Astrocyte (in vitro differentiated cells and primary cell): ENCODE data around the gene CDKN1A. TPM values are rescaled to one million over a fixed set of nuclear protein-coding genes. Genes with fewer than 3 reads are reported as not detected.

ENCODE experiments used
- DNase-seq: peaks from one replicate; pipeline ENCODE4 v3.0.0-alpha.2; 2010; ENCODE audit warnings: low read depth
- FAIRE-seq: peaks from 2 replicates; lab custom pipeline; 2011; peaks lifted over from hg19 to GRCh38; lab: Jason Lieb, UNC
- H2AFZ ChIP-seq: 2 replicates; pipeline ENCODE4 v1.6.0; 2012; ENCODE audit warnings: low read depth, low read length, inconsistent platforms
- H3K27ac ChIP-seq: 2 replicates; pipeline ENCODE4 v1.5.1; 2011; ENCODE audit warnings: low read depth, low read length, inconsistent platforms
- H3K27me3 ChIP-seq: 2 replicates; pipeline ENCODE4 v1.6.0; 2011; ENCODE audit warnings: low read length, inconsistent platforms; ENCODE audit not compliant: insufficient read depth
- H3K36me3 ChIP-seq: 2 replicates; pipeline ENCODE4 v1.5.1; 2011; ENCODE audit warnings: low read length, inconsistent platforms; ENCODE audit not compliant: insufficient read depth
- H3K4me1 ChIP-seq: 2 replicates; pipeline ENCODE4 v1.5.1; 2011; ENCODE audit warnings: low read length, inconsistent platforms; ENCODE audit not compliant: insufficient read depth
- H3K4me2 ChIP-seq: 2 replicates; pipeline ENCODE4 v1.6.0; 2012; ENCODE audit warnings: low read length, inconsistent platforms
- H3K4me3 ChIP-seq: 2 replicates; pipeline ENCODE4 v1.5.1; 2011; ENCODE audit warnings: low read depth, mild to moderate bottlenecking, low read length, inconsistent platforms; ENCODE audit not compliant: insufficient read depth
- H3K79me2 ChIP-seq: 2 replicates; pipeline ENCODE4 v1.6.0; 2012; ENCODE audit warnings: mild to moderate bottlenecking, low read length, inconsistent platforms; ENCODE audit not compliant: insufficient read depth
- H3K9ac ChIP-seq: 2 replicates; pipeline ENCODE4 v1.6.0; 2012; ENCODE audit warnings: mild to moderate bottlenecking, low read length, inconsistent platforms
- H3K9me3 ChIP-seq: 2 replicates; pipeline ENCODE4 v1.5.1; 2012; ENCODE audit warnings: low read depth, mild to moderate bottlenecking, low read length, inconsistent platforms; ENCODE audit not compliant: insufficient read depth
- H4K20me1 ChIP-seq: 2 replicates; pipeline ENCODE4 v1.6.0; 2012; ENCODE audit warnings: low read length, inconsistent platforms; ENCODE audit not compliant: insufficient read depth
- H3K27ac Mint-ChIP-seq: one replicate; pipeline ENCODE4 v1.8.0; 2021; ENCODE audit warnings: mild to moderate bottlenecking, mixed read lengths; ENCODE audit not compliant: unreplicated experiment
- H3K27me3 Mint-ChIP-seq: one replicate; pipeline ENCODE4 v1.8.0; 2021; ENCODE audit warnings: low read depth, mixed read lengths; ENCODE audit not compliant: unreplicated experiment
- H3K36me3 Mint-ChIP-seq: one replicate; pipeline ENCODE4 v1.8.0; 2021; ENCODE audit warnings: low read depth, mixed read lengths; ENCODE audit not compliant: unreplicated experiment
- H3K4me1 Mint-ChIP-seq: one replicate; pipeline ENCODE4 v1.8.0; 2021; ENCODE audit warnings: low read depth, mixed read lengths; ENCODE audit not compliant: unreplicated experiment
- H3K4me3 Mint-ChIP-seq: one replicate; pipeline ENCODE4 v1.8.0; 2021; ENCODE audit warnings: mild to moderate bottlenecking, moderate library complexity, mixed read lengths; ENCODE audit not compliant: unreplicated experiment
- H3K9me3 Mint-ChIP-seq: one replicate; pipeline ENCODE4 v1.8.0; 2021; ENCODE audit warnings: mild to moderate bottlenecking, mixed read lengths; ENCODE audit not compliant: unreplicated experiment
- EZH2 ChIP-seq: IDR thresholded peaks from 2 replicates; pipeline ENCODE4 v1.6.1; 2012; ENCODE audit warnings: mild to moderate bottlenecking, low read length, inconsistent platforms; ENCODE audit not compliant: insufficient read depth
- total RNA-seq: library from RNA; stranded (reverse); gene quantifications from 2 replicates; pipeline ENCODE4 v1.2.1, GENCODE V29; 2021
- TF ChIP-seq, protein P1 (sequence below): IDR thresholded peaks from 2 replicates; pipeline ENCODE4 v1.5.1; 2011; ENCODE audit warnings: low read depth, mild to moderate bottlenecking, inconsistent platforms, low read length, moderate library complexity; ENCODE audit not compliant: insufficient read depth

CDKN1A gene
- total RNA-seq, 1 donor from 2014 or later = 1,014 TPM

DNA sequence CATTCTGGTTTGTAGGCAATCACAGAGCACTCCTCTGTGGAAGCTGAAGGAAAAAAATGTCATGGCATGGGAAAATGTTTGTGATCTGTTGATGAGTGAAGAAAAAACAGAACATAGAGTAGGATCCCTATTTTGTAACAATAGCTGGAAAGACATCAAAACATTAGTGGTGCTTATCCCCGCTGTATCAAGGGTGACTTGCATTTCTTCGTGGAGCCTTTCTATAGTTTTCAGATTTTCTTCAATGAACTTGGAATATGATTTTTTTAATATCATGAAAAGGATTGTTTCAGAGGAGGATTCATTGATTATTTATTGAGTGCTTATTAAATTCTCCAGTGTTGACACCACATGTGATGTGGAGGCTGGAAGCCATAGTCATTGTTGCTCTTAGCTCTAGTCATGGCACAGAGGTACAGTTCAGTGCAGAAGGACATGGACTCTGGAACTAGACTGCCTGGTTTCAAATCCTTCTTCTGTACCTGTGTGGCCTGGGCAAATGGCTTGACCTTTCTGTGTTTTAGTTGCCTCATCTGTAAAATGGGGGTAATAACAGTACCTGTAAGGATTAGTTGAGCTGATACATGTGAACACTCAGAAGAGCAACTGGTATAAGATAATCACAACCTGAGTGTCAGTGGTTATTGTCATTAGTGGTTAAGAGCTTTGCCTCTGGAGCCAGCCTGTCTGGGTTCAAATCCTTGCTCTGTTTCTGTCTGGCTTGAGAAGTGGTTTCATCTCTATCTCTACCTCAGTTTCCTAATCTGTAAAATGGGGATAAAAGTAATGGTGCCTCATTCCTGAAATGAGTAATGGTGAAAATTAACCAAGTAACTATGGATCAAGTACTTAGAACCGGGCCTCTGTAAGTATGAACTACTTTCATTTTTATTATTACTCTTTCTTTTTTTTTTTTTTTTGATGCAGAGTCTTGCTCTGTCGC lies 14.7 kb upstream of the CDKN1A start:
- Histone ChIP-seq H3K4me1 (peaks cover 18% of the 10 kb centered on the region), H3K9ac (no peak overlapping the region), H3K9me3 (no peaks in the 10 kb centered on the region), H3K36me3 (no peaks in the 10 kb centered on the region), H3K79me2 (no peaks in the 10 kb centered on the region), H3K27ac (no peak overlapping the region), H4K20me1 (no peaks in the 10 kb centered on the region), H3K27me3 (peaks cover 4% of the 10 kb centered on the region), H2AFZ (no peak overlapping the region), H3K4me2 (no peak overlapping the region), H3K4me3 (no peak overlapping the region)
- Mint-ChIP-seq H3K4me1 (peaks cover 20% of the 10 kb centered on the region), H3K9me3 (no peaks in the 10 kb centered on the region), H3K4me3 (no peak overlapping the region), H3K27me3 (peaks cover 12% of the 10 kb centered on the region), H3K36me3 (no peaks in the 10 kb centered on the region), H3K27ac (no peak overlapping the region)
- TF ChIP-seq EZH2 = no peak
- TF ChIP-seq, protein P1, sequence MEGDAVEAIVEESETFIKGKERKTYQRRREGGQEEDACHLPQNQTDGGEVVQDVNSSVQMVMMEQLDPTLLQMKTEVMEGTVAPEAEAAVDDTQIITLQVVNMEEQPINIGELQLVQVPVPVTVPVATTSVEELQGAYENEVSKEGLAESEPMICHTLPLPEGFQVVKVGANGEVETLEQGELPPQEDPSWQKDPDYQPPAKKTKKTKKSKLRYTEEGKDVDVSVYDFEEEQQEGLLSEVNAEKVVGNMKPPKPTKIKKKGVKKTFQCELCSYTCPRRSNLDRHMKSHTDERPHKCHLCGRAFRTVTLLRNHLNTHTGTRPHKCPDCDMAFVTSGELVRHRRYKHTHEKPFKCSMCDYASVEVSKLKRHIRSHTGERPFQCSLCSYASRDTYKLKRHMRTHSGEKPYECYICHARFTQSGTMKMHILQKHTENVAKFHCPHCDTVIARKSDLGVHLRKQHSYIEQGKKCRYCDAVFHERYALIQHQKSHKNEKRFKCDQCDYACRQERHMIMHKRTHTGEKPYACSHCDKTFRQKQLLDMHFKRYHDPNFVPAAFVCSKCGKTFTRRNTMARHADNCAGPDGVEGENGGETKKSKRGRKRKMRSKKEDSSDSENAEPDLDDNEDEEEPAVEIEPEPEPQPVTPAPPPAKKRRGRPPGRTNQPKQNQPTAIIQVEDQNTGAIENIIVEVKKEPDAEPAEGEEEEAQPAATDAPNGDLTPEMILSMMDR = no peak
- FAIRE-seq (no peak), DNase-seq (no peak)

DNA sequence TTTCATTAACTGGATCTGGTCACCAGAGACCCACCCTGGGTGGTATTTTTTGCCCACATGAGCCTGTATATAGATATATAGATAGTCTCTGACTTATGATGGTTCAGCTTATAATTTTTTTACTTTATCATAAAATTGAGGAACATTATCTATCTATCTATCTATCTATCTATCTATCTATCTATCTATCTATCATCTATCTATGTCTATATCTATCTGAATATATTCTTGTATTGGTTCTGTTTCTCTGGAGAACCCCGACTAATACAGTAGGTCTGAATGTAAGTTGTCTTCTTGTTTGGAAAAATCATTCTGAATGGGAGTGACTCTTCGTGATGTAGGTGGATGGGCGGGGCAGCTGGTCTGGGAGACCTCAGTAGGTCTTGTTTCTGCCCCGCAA lies 13.3 kb upstream of the CDKN1A start:
- Histone ChIP-seq H3K36me3 (no peaks in the 10 kb centered on the region), H3K79me2 (no peaks in the 10 kb centered on the region), H3K9ac (no peak overlapping the region), H3K27me3 (peaks cover 4% of the 10 kb centered on the region), H3K9me3 (no peaks in the 10 kb centered on the region), H3K4me2 (no peak overlapping the region), H4K20me1 (no peaks in the 10 kb centered on the region), H2AFZ (no peak overlapping the region), H3K4me1 (peaks cover 18% of the 10 kb centered on the region), H3K27ac (no peak overlapping the region), H3K4me3 (no peak overlapping the region)
- Mint-ChIP-seq H3K4me1 (peaks cover 25% of the 10 kb centered on the region), H3K27me3 (peaks cover 9% of the 10 kb centered on the region), H3K4me3 (no peak overlapping the region), H3K27ac (peak overlapping the region; percentile 45), H3K9me3 (no peaks in the 10 kb centered on the region), H3K36me3 (no peaks in the 10 kb centered on the region)
- no peak for TF ChIP-seq EZH2
- TF ChIP-seq, protein P1 = no peak
- no peak for DNase-seq
- FAIRE-seq = no peak

DNA sequence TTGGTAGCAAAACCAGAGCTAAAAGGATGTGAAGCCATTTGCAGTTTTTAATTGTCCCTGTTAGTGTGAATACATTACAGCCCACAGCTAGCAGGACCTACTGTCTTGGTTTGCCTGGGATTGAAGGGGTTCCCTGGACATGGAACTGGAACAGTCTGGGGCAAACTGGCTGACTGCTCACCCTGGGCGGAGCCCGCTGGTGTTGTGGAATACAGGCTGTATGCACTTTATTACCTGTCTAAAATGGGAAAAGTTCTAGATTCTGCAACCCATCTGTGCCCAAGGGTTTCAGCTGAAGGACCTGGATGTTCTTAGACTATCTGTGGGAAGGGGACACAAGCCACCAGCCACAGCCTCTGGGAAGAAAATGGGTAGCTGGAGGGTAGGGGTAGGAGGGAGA lies 12.2 kb upstream of the CDKN1A start:
- peak overlapping the region; percentile 99 for H3K27ac Mint-ChIP-seq
- Histone ChIP-seq H3K9me3 (no peaks in the 10 kb centered on the region), H3K27ac (peak overlapping the region; percentile 76), H3K4me2 (peak overlapping the region; percentile 49), H3K79me2 (no peaks in the 10 kb centered on the region), H2AFZ (no peak overlapping the region), H3K36me3 (no peaks in the 10 kb centered on the region), H4K20me1 (no peaks in the 10 kb centered on the region), H3K4me1 (peaks cover 18% of the 10 kb centered on the region), H3K9ac (peak overlapping the region; percentile 20), H3K4me3 (no peak overlapping the region), H3K27me3 (peaks cover under 1% of the 10 kb centered on the region)
- FAIRE-seq (no peak), DNase-seq (no peak)
- TF ChIP-seq, protein P1 = no peak
- no peak for TF ChIP-seq EZH2
- H3K4me1 Mint-ChIP-seq = peaks cover 25% of the 10 kb centered on the region
- H3K4me3 Mint-ChIP-seq = no peak overlapping the region
- no peaks in the 10 kb centered on the region for H3K9me3 Mint-ChIP-seq
- peaks cover 9% of the 10 kb centered on the region for H3K27me3 Mint-ChIP-seq
- H3K36me3 Mint-ChIP-seq = no peaks in the 10 kb centered on the region
